Subcutaneous abdominal adipose tissue (tissue), 5 donors: Measurements from ENCODE around the gene ARG2.

Experiments used
- H3K27ac ChIP-seq: one replicate; pipeline ENCODE4 v1.7.0; 2013; ENCODE audit warnings: low read depth, mild to moderate bottlenecking, inconsistent platforms, low read length, moderate library complexity
- H3K27me3 ChIP-seq, 5 donors: one replicate each; pipeline ENCODE4 v1.7.0; 2013; ENCODE audit warnings: low read length in 5 of 5, inconsistent platforms in 1 of 5; ENCODE audit not compliant: control insufficient read depth in 5 of 5, insufficient read depth in 4 of 5
- H3K36me3 ChIP-seq, 5 donors: one replicate each; pipeline ENCODE4 v1.7.0; 2013; ENCODE audit warnings: low read length in 5 of 5; ENCODE audit not compliant: control insufficient read depth in 5 of 5, insufficient read depth in 5 of 5
- H3K4me1 ChIP-seq, 5 donors: one replicate each; pipeline ENCODE4 v1.7.0; 2013; ENCODE audit warnings: low read length in 5 of 5, mild to moderate bottlenecking in 3 of 5, moderate library complexity in 1 of 5; ENCODE audit not compliant: control insufficient read depth in 5 of 5, insufficient read depth in 5 of 5
- H3K4me3 ChIP-seq, 5 donors: one replicate each; pipeline ENCODE4 v1.7.0; 2013; ENCODE audit warnings: low read length in 5 of 5, low read depth in 1 of 5
- H3K9ac ChIP-seq, 5 donors: one replicate each; pipeline ENCODE4 v1.7.0; 2013; ENCODE audit warnings: low read length in 5 of 5, mild to moderate bottlenecking in 4 of 5, moderate library complexity in 3 of 5
- H3K9me3 ChIP-seq, 5 donors: one replicate each; pipeline ENCODE4 v1.7.0; 2013; ENCODE audit warnings: low read length in 5 of 5; ENCODE audit not compliant: control insufficient read depth in 5 of 5
- donor health status: healthy.
- donor health status: healthy.
- donor health status: healthy.
- donor health status: healthy.
- donor health status: healthy.

The ARG2 gene

GRCh38 chr14:67674139-67674479 is 54.4 kb downstream of the ARG2 start:
- peaks cover 4 to 13% (median 10%) of the 10 kb centered on the region in 5 donors for H3K36me3 ChIP-seq
- peak overlapping the region; percentile 91 to 99 (median 98) for H3K9ac ChIP-seq
- peaks cover 0 to 32% (median 28%) of the 10 kb centered on the region in 5 donors for H3K4me1 ChIP-seq
- no peaks in the 10 kb centered on the region for H3K9me3 ChIP-seq
- H3K27ac ChIP-seq = peak overlapping the region; percentile 91
- H3K4me3 ChIP-seq = peak overlapping the region; percentile 76 to 97 (median 85)
- H3K27me3 ChIP-seq = no peaks in the 10 kb centered on the region

- H3K9me3 ChIP-seq = no peaks in the 10 kb centered on the region
- peak within 1 kb of the TSS; percentile 91 for H3K27ac ChIP-seq
- peaks cover 0 to 32% (median 28%) of the 10 kb centered on the region in 5 donors for H3K4me1 ChIP-seq
- H3K27me3 ChIP-seq = no peaks in the 10 kb centered on the region
- peak within 1 kb of the TSS; percentile 91 to 99 (median 98) for H3K9ac ChIP-seq
- peak within 1 kb of the TSS; percentile 76 to 97 (median 85) for H3K4me3 ChIP-seq
- peaks cover 4 to 13% (median 10%) of the 10 kb centered on the region in 5 donors for H3K36me3 ChIP-seq
Observed at GRCh38 chr14:67674480-67675218, 54.9 kb downstream of the ARG2 start, which contains the start of gene VTI1B. TSS of gene VTI1B (minus strand) at chr14:67674632. CDS start at chr14:67674489, 143 bp downstream.

GRCh38 chr14:67675219-67675582 is 55.5 kb downstream of the ARG2 start:
- Histone ChIP-seq H3K4me3 (peak overlapping the region; percentile 76 to 97 (median 85)), H3K9me3 (no peaks in the 10 kb centered on the region), H3K4me1 (peaks cover 0 to 35% (median 30%) of the 10 kb centered on the region in 5 donors), H3K9ac (peak overlapping the region; percentile 68 to 99 (median 98)), H3K27ac (peak overlapping the region; percentile 91), H3K36me3 (peaks cover 4 to 13% (median 10%) of the 10 kb centered on the region in 5 donors), H3K27me3 (no peaks in the 10 kb centered on the region)

- H3K36me3 ChIP-seq = peaks cover 6 to 20% (median 12%) of the 10 kb centered on the region in 5 donors
- H3K27ac ChIP-seq = no peak overlapping the region
- H3K4me3 ChIP-seq = no peak overlapping the region
- H3K27me3 ChIP-seq = no peaks in the 10 kb centered on the region
- H3K9me3 ChIP-seq = no peaks in the 10 kb centered on the region
- H3K9ac ChIP-seq = no peak overlapping the region
- H3K4me1 ChIP-seq = peaks cover 0 to 14% (median 13%) of the 10 kb centered on the region in 5 donors
Observed at GRCh38 chr14:67679006-67679405, 59.3 kb downstream of the ARG2 start.

GRCh38 chr14:67680121-67680602 is 60.4 kb downstream of the ARG2 start:
- Histone ChIP-seq H3K4me1 (peaks cover 0 to 12% (median 10%) of the 10 kb centered on the region in 5 donors), H3K36me3 (peaks cover 6 to 25% (median 16%) of the 10 kb centered on the region in 5 donors), H3K27ac (no peak overlapping the region)

GRCh38 chr14:67680941-67681340 is 61.2 kb downstream of the ARG2 start:
- no peak overlapping the region for H3K9ac ChIP-seq
- H3K9me3 ChIP-seq = no peaks in the 10 kb centered on the region
- no peak overlapping the region for H3K27ac ChIP-seq
- no peaks in the 10 kb centered on the region for H3K27me3 ChIP-seq
- H3K36me3 ChIP-seq = peaks cover 7 to 32% (median 21%) of the 10 kb centered on the region in 5 donors
- no peak overlapping the region for H3K4me3 ChIP-seq
- H3K4me1 ChIP-seq = peaks cover 0 to 6% (median 5%) of the 10 kb centered on the region in 5 donors

More at GRCh38 chr14:67680121-67680602, 60.4 kb downstream of the ARG2 start:
- Histone ChIP-seq H3K4me3 (no peak overlapping the region), H3K9me3 (no peaks in the 10 kb centered on the region), H3K9ac (no peak overlapping the region), H3K27me3 (no peaks in the 10 kb centered on the region)

GRCh38 chr14:67683842-67684241 is 64.1 kb downstream of the ARG2 start:
- Histone ChIP-seq H3K9me3 (no peaks in the 10 kb centered on the region), H3K27ac (no peak overlapping the region), H3K4me3 (no peak overlapping the region), H3K36me3 (peaks cover 17 to 41% (median 25%) of the 10 kb centered on the region in 5 donors), H3K4me1 (peaks cover 0 to 6% (median 5%) of the 10 kb centered on the region in 5 donors), H3K9ac (no peak overlapping the region), H3K27me3 (no peaks in the 10 kb centered on the region)

- peaks cover 0 to 9% (median 5%) of the 10 kb centered on the region in 5 donors for H3K4me1 ChIP-seq
- H3K36me3 ChIP-seq = peaks cover 27 to 63% (median 50%) of the 10 kb centered on the region in 5 donors
- H3K9ac ChIP-seq = no peak overlapping the region
- H3K9me3 ChIP-seq = no peaks in the 10 kb centered on the region
- no peak overlapping the region for H3K4me3 ChIP-seq
- H3K27me3 ChIP-seq = no peaks in the 10 kb centered on the region
- H3K27ac ChIP-seq = no peak overlapping the region
Observed at GRCh38 chr14:67690011-67690410, 70.3 kb downstream of the ARG2 start.

- Histone ChIP-seq H3K9me3 (no peaks in the 10 kb centered on the region), H3K4me1 (peaks cover 0 to 11% (median 9%) of the 10 kb centered on the region in 5 donors), H3K4me3 (peak overlapping the region; percentile 86 to 98 (median 89)), H3K27ac (peak overlapping the region; percentile 64), H3K36me3 (peaks cover 6 to 24% (median 19%) of the 10 kb centered on the region in 5 donors), H3K9ac (peak overlapping the region; percentile 42 to 92 (median 85)), H3K27me3 (no peaks in the 10 kb centered on the region)
Observed at GRCh38 chr14:67694791-67695393, 75.2 kb downstream of the ARG2 start.
